Adrenal gland (tissue), 19 donors: ENCODE measurements around the gene SYT13. TPM values are rescaled to one million over a fixed set of nuclear protein-coding genes. Genes with fewer than 3 reads are reported as not detected.

Source experiments
- DNase-seq, 7 donors: peaks; one replicate each; pipeline ENCODE4 v3.0.0-alpha.2; 2019 to 2020
- H3K27ac ChIP-seq, 5 donors: fragments of 200-600 bp; sonication (generic) in 4 of 5; 1 replicate in 3 of 5; 2 replicates in 2 of 5; pipeline versions ENCODE4 v1.5.1 to v1.8.0; 2016 to 2020; ENCODE audit warnings: mild to moderate bottlenecking in 1 of 5
- H3K27me3 ChIP-seq: fragments of 200-600 bp; 2 replicates; pipeline ENCODE4 v1.8.0; 2021
- H3K36me3 ChIP-seq, 2 donors: fragments of 200-600 bp; replicated peaks in 1 of 2; 1 replicate in 1 of 2; 2 replicates in 1 of 2; pipeline versions ENCODE4 v1.5.1 to v1.8.0; 2018 to 2022
- H3K4me1 ChIP-seq, 2 donors: fragments of 200-600 bp; replicated peaks in 1 of 2; 1 replicate in 1 of 2; 2 replicates in 1 of 2; pipeline versions ENCODE4 v1.5.1 to v1.8.0; 2018 to 2021
- H3K4me3 ChIP-seq, 4 donors: fragments of 200-600 bp; sonication (generic) in 3 of 4; one replicate each; pipeline ENCODE4 v1.5.1; 2016 to 2018
- H3K9me3 ChIP-seq, 3 donors: fragments of 200-600 bp; sonication (generic) in 1 of 3; replicated peaks in 1 of 3; 1 replicate in 2 of 3; 2 replicates in 1 of 3; pipeline versions ENCODE4 v1.5.1 to v1.8.0; 2016 to 2021
- POLR2A ChIP-seq, 2 donors: fragments of 450-650 bp; IDR thresholded peaks; one replicate each; pipeline ENCODE4 v1.6.1; 2017; ENCODE audit warnings: antibody characterized with exemption in 2 of 2, mild to moderate bottlenecking in 2 of 2, moderate library complexity in 1 of 2
- WGBS, 4 donors: extraction: QIAGEN DNeasy Blood & Tissue Kit in 2 of 4; methylation state at CpG; one replicate each; pipeline versions ENCODE4 v1.1.5 to v1.1.7; 2013 to 2017; 5-methylcytosine and 5-hydroxymethylcytosine counted together
- intact Hi-C, 2 donors: fragments of 100-400 bp; cut with DNase I; formaldehyde crosslinking; loops; one replicate each; pipeline versions ENCODE4 v1.14.1 to v1.15.0; 2022 to 2023
- long read RNA-seq, 10 donors: library from polyadenylated mRNA in 3 of 10; unstranded in 2 of 10; stranded (forward) in 1 of 10; transcript quantifications; one replicate each; pipeline ENCODE4 v2.0.0 and lab custom pipeline, GENCODE V29; 2021 to 2026
- polyA plus RNA-seq, 3 donors: library from polyadenylated mRNA; stranded (reverse); fragments of 200-250 nt in 2 of 3; fragments of 350-450 nt in 1 of 3; fragmentation: Illumina TruSeq in 1 of 3; extraction: RNeasy Lipid Tissue Mini Kit (QIAGEN cat#74804) in 1 of 3; gene quantifications; one replicate each; pipeline ENCODE4 v1.2.3, GENCODE V29; 2013 to 2014
- total RNA-seq, 9 donors: library from RNA; depleted of rRNA in 4 of 9; stranded (reverse); fragments of >200 nt in 4 of 9; fragments of 120-200 nt in 1 of 9; fragmentation: NEBNext Ultra II Directional in 1 of 9; extraction: Animal tissue kit (Norgen Biotek cat#: 25700) in 1 of 9; gene quantifications; one replicate each; pipeline versions ENCODE4 v1.1.0 to v1.2.4, GENCODE V29; 2013 to 2023
- TF ChIP-seq, protein P1 (sequence below), 6 experiments: fragments of 450-650 bp in 4 of 6; fragments of 200-600 bp in 2 of 6; sonication (generic) in 1 of 6; IDR thresholded peaks; 1 replicate in 5 of 6; 2 replicates in 1 of 6; pipeline versions ENCODE4 v1.5.1 to v1.8.0; 2016 to 2021; ENCODE audit warnings: antibody characterized with exemption in 6 of 6, mild to moderate bottlenecking in 2 of 6, moderate library complexity in 1 of 6
- donor health status: healthy with polysubstance abuse.
- donor health status: Bipolar disorder and iron deficiency.
- donor health status: DM: yes; HTN: yes; CAD: no.
- donor health status: DM: no; HTN: no; CAD: no.
- donor health status: DM: no; HTN: no; CAD: no.
- donor health status: DM: yes; HTN: yes; CAD: no.

Gene SYT13, protein sequence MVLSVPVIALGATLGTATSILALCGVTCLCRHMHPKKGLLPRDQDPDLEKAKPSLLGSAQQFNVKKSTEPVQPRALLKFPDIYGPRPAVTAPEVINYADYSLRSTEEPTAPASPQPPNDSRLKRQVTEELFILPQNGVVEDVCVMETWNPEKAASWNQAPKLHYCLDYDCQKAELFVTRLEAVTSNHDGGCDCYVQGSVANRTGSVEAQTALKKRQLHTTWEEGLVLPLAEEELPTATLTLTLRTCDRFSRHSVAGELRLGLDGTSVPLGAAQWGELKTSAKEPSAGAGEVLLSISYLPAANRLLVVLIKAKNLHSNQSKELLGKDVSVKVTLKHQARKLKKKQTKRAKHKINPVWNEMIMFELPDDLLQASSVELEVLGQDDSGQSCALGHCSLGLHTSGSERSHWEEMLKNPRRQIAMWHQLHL
- total RNA-seq (1 to 10 TPM in 4 of 9 donors, under 1 TPM in 1, not detected in 4; 0.50 to 6.6 (median 3.3) TPM), polyA plus RNA-seq (1 to 10 TPM in 2 of 3 donors, under 1 TPM in 1; 0.54 to 6.0 (median 1.8) TPM)
- long read RNA-seq, donor 1 = 0 reads
- long read RNA-seq, donor 2 = 0 reads
- long read RNA-seq, donor 3, full-length matches to known transcripts = 1 of 1 reads
- long read RNA-seq, donor 3, partial matches to known transcripts = 0 of 1 reads
- long read RNA-seq, donor 3, other reads (novel, unspliced or antisense) = 0 of 1 reads
- long read RNA-seq, donor 4 = 0 reads
- long read RNA-seq, donor 5 = 0 reads
- long read RNA-seq, donor 6 = 0 reads
- long read RNA-seq, donor 7, full-length matches to known transcripts = 1 of 1 reads
- long read RNA-seq, donor 7, partial matches to known transcripts = 0 of 1 reads
- long read RNA-seq, donor 7, other reads (novel, unspliced or antisense) = 0 of 1 reads
- long read RNA-seq, donor 8 = 0 reads
- long read RNA-seq, donor 9 = 0 reads
- long read RNA-seq, donor 10 = 0 reads

GRCh38 chr11:45285930-45286632, at the start of gene SYT13:
Gene SYT13, minus strand, starts transcription at chr11:45286341. Its CDS starts 134 bp downstream, at chr11:45286207.
- Histone ChIP-seq H3K27me3 (peaks cover 34% of the 10 kb centered on the region), H3K4me1 (peaks cover 0 to 4% of the 10 kb centered on the region in 2 donors), H3K4me3 (peak within 1 kb of the TSS in 1 of 4 donors; percentile 29), H3K36me3 (no peaks in the 10 kb centered on the region), H3K9me3 (no peaks in the 10 kb centered on the region), H3K27ac (peak within 1 kb of the TSS in 1 of 5 donors; percentile 68)
- no peak for TF ChIP-seq POLR2A (IDR thresholded peaks at IDR 0.05)
- TF ChIP-seq, protein P1, sequence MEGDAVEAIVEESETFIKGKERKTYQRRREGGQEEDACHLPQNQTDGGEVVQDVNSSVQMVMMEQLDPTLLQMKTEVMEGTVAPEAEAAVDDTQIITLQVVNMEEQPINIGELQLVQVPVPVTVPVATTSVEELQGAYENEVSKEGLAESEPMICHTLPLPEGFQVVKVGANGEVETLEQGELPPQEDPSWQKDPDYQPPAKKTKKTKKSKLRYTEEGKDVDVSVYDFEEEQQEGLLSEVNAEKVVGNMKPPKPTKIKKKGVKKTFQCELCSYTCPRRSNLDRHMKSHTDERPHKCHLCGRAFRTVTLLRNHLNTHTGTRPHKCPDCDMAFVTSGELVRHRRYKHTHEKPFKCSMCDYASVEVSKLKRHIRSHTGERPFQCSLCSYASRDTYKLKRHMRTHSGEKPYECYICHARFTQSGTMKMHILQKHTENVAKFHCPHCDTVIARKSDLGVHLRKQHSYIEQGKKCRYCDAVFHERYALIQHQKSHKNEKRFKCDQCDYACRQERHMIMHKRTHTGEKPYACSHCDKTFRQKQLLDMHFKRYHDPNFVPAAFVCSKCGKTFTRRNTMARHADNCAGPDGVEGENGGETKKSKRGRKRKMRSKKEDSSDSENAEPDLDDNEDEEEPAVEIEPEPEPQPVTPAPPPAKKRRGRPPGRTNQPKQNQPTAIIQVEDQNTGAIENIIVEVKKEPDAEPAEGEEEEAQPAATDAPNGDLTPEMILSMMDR (IDR thresholded peaks at IDR 0.05) = no peak
- intact Hi-C loops = loop anchor here in 1 of 2 donors (10.0 kb wide), 1 partner anchor 171 kb away; no protein-coding TSS in a partner anchor
- 4 to 40% (median 5%) methylated on average over 3 to 50 of the region's 50 CpGs for WGBS, 4 donors
- peak in 2 of 7 donors; percentile 53 to 76 for DNase-seq

- Histone ChIP-seq H3K36me3 (no peaks in the 10 kb centered on the region), H3K4me3 (no peak overlapping the region), H3K27me3 (no peaks in the 10 kb centered on the region), H3K27ac (no peak overlapping the region), H3K9me3 (no peaks in the 10 kb centered on the region), H3K4me1 (peaks cover 0 to 4% of the 10 kb centered on the region in 2 donors)
- no peak for DNase-seq
- TF ChIP-seq POLR2A (IDR thresholded peaks at IDR 0.05) = no peak
- TF ChIP-seq, protein P1 (IDR thresholded peaks at IDR 0.05) = no peak
- intact Hi-C loops = no loop called here
Measured at GRCh38 chr11:45335434-45335833, 49.3 kb upstream of the SYT13 start.

DNA sequence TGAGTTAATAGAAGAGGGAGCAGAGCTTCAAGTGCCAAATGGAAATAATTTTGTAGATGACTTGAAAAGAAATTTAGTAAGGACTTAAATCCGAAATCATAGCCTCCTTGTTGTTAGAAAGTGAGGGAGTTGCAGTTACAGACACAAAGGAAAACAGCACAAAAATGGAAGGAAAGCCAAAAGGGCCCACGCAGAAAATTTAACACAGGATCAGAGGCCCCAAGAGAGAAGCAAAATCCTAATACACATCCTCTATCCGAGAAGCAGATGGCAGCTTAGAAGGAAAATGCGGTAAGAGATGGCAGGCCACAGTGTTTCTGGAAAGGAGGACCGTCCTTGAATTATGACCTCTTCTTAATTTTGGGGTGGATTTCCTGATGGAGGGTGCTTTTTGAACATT, 48.7 kb upstream of the SYT13 start:
- Histone ChIP-seq H3K27me3 (no peaks in the 10 kb centered on the region), H3K4me3 (no peak overlapping the region), H3K4me1 (no peaks in the 10 kb centered on the region), H3K9me3 (no peaks in the 10 kb centered on the region), H3K36me3 (no peaks in the 10 kb centered on the region), H3K27ac (no peak overlapping the region)
- no peak for DNase-seq
- intact Hi-C loops = no loop called here
- 87 to 91% (median 88%) methylated on average over 5 of the region's 5 CpGs for WGBS, 4 donors
- no peak for TF ChIP-seq POLR2A (IDR thresholded peaks at IDR 0.05)
- TF ChIP-seq, protein P1 (IDR thresholded peaks at IDR 0.05) = no peak
